Activated CD4-positive, alpha-beta T cell treated with anti-CD3 and anti-CD28 coated beads for 24 hours (primary cell): ENCODE data around the gene BRCA2.

Source experiments
- DNase-seq, 2 donors: peaks; one replicate each; pipeline ENCODE4 v3.0.0-alpha.2; 2020; ENCODE audit warnings: low read depth in 2 of 2

Gene BRCA2

DNA sequence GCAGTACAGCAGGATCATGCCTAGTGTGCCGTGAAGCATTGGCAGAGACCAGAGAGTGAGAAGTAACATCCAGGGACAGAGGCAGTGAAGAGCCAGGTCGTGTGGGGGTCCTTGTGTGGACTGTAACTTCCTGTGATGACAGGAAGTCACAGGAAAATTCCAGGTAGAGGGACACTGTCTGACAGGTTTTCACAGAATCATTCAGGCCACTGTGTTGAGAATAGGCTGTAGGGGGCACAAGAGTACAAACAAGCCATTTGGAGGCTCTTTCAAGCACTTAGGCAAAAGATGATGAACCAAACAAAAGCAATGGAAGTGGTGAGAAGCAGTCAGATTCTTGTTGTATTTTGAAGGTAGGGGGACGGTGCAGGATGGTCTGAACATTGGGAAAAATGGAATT lies 66.2 kb downstream of the BRCA2 start:
- no peak for DNase-seq

DNA sequence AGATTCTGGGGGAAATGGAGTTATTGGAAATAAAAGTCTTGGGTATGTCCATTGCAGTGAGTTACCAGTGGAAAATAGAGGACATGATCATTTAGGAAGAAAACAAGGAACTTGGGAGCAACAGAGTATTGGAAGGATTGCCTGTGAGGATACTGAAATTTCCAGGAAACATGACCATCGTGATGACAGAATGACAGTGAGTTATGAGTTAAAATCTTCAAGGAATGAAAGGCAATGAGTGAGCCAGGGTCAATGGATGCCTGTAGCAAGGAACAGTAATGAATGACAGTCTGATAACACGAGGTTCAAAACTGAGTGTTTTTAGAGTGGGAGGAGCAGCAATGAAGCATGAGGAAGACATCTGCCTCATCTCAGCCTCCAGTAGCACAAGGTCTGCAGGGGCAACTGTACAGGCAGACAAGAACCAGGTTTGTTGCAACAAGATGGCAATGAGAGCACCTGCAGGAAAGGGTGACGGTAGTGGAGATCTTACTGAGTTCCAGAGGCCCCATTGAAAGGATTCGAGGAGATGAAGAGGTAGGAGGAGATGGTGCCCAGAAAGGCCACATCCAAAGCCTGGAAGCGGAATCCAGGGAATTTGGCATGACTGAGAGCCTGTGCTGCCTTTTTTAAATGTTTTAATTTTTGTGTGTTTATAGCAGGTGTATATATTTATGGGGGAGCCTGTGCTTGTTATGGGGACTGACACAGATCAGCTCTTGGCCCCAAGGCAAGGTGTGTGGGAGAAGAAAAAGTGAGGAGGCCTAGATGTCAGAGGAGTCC lies 68.7 kb downstream of the BRCA2 start:
- DNase-seq, result no peak

GRCh38 chr13:32384702-32385101 lies 69.4 kb downstream of the BRCA2 start:
- DNase-seq, result no peak

DNA sequence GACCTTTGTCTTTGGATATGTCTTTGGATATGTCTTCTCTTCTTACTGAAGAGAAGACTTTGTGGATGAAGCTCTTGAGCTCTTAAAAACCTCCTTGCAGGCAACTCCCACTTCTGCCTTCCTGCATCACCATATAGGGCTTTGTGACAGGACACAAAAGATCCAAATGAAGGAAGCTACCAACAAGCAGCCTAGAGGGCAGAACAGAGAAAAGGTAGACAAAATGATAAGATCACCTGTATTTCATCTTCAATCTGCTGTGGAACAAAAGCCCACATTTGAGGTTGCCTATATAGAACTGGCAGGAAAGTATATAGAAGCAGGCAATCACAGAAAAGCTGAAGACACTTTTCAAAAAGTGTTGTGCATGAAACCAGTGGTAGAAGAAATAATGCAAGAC lies 70.1 kb downstream of the BRCA2 start:
- no peak for DNase-seq

- no peak for DNase-seq
These were observed 74.7 kb downstream of the BRCA2 start for GRCh38 chr13:32390048-32390447.

DNA sequence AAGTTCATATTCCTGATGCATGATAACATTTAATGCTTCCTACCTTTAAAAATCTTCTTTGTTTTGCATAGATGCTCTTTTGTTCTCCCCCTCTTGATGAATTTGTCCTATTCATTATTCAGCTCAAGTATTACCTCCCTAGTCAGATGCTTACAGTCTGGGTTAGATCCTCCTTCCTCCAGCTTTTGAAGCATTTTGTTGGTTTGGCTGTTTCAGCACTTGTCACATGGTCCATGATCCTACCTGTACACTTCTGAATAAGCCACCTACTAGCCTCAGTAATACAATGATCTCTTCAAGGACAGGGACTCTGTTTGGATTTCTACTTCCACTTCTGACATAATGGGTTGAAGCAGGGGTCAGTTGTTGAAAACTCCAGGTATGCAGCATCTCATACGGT lies 75.2 kb downstream of the BRCA2 start:
- no peak for DNase-seq

DNA sequence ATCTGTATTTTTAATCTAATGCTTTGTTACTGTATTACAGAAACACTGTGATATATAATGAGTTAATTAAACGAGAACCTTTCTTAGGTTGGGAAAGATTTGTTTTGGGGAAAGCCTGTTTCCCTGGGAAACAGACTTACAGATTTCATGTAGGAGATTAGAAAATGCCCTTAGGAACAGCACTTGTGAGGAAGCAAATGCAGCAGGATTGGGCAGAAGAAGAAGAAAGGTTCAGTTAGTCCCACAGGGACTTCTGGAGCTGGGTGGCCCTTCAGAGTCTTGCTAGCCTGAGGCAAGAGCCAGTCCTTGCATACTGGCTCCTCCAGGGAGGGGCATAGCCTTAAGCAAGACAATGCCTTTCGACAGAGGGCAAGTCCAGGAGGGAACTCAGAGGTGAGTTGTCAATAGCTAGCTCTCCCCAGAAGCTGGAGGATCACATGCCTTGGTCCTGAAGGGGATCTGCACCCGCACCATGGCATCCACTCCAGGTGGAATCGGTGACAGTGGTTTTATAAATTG lies 75.9 kb downstream of the BRCA2 start:
- no peak for DNase-seq

GRCh38 chr13:32403108-32403507 lies 87.8 kb downstream of the BRCA2 start:
- no peak for DNase-seq

- no peak for DNase-seq
These were observed 92.5 kb downstream of the BRCA2 start for GRCh38 chr13:32407854-32408253.

DNA sequence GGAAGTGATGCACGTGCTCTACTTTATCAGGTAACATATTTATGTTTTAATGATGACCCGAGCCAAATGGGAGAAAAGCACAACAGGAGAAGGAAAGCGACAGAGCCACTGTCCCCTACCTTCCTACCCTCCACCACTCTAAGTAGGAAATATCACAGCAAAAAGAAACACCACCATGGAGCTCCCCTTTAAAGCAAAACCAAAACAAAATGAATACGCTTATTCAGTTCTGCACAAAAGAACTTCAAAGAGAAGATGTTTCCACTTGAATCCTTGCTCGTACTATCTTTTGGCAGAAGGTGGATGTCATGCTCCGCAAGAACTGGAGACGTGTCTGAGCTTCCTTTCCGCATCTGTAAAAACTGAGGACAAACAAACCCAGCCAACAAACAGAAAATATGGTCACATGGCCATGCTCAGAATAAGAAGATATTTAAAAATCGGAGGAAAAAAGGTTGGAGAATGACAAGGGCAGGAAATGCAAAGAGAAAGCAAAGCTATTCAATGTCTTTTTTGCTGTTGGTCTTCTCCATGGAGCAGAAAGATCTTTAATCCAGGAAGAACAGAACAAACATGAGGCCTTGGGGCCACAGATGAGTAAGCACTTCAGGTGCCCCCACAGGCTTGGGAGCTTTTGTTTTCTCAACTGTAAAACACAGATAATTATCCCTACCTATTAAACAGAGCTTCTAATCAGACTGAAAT lies 93.1 kb downstream of the BRCA2 start:
- no peak for DNase-seq

GRCh38 chr13:32409001-32409313 lies 93.6 kb downstream of the BRCA2 start:
- no peak for DNase-seq

- DNase-seq, result no peak
These were observed 94.5 kb downstream of the BRCA2 start for GRCh38 chr13:32409561-32410421.

DNA sequence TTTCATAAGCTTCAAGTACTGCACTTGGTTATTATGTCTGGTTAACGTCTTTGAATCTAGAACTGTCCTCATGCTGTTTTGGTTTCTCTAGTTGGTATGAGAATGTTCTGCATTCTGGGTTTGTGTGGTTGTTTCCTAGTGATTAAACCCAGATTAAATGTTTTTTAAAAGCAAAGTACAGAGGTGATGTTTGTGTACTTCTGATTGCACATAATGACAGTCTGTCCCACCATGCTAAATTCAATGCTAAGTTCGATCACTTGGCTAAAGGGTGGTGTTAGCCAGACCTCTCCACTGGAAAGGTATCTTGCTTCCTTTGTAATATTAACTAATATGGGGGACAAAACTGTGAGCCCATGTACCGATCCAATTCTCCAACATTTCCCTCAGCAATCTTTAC lies 98.0 kb downstream of the BRCA2 start:
- no peak for DNase-seq

- no peak for DNase-seq
These were observed 99.3 kb downstream of the BRCA2 start for GRCh38 chr13:32414580-32414979.

- DNase-seq, result peak in 1 of 2 donors; percentile 2
These were observed 99.7 kb downstream of the BRCA2 start for GRCh38 chr13:32415019-32415418.

DNA sequence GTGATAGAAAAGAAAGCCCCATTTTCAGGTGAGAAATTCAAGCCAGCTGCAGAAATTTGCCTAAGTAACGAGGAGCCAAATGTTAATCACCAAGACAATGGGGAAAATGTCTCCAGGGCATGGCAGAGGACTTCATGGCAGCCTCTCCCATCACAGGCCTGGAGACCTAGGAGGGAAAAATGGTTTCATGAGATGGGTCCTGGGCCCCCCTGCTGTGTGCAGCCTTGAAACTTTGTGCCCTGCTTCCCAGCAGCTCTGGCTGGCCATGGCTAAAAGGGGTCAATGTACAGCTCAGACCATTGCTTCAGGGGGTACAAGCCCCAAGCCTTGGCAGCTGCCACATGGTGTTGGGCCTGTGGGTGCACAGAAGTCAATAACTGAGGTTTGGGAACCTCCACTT lies 102.7 kb downstream of the BRCA2 start:
- no peak for DNase-seq

- DNase-seq, result no peak
These were observed 104.6 kb downstream of the BRCA2 start for GRCh38 chr13:32419862-32420261.

DNA sequence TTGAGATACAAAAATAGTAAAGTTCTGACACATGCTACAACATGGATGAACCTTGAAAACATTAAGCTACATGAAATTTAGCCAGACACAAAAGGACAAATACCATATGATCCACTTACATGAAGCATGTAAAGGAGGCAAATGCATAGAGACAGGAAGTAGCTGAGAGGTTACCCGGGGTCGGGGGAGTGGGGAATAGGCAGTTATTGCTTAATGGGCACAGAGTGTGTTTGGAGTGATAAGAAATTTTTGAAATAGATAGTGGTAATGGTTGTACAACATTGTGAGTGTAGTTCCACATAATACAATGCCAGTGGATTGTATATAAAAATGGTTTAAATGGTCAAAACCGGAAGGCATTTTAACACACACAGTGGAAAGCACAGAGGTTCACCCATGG lies 108.3 kb downstream of the BRCA2 start:
- DNase-seq, result no peak

- DNase-seq, result no peak
These were observed 109.8 kb downstream of the BRCA2 start for GRCh38 chr13:32425158-32425557.

GRCh38 chr13:32426191-32426989 lies 111.1 kb downstream of the BRCA2 start:
- peak; percentile 8 to 23 for DNase-seq

DNA sequence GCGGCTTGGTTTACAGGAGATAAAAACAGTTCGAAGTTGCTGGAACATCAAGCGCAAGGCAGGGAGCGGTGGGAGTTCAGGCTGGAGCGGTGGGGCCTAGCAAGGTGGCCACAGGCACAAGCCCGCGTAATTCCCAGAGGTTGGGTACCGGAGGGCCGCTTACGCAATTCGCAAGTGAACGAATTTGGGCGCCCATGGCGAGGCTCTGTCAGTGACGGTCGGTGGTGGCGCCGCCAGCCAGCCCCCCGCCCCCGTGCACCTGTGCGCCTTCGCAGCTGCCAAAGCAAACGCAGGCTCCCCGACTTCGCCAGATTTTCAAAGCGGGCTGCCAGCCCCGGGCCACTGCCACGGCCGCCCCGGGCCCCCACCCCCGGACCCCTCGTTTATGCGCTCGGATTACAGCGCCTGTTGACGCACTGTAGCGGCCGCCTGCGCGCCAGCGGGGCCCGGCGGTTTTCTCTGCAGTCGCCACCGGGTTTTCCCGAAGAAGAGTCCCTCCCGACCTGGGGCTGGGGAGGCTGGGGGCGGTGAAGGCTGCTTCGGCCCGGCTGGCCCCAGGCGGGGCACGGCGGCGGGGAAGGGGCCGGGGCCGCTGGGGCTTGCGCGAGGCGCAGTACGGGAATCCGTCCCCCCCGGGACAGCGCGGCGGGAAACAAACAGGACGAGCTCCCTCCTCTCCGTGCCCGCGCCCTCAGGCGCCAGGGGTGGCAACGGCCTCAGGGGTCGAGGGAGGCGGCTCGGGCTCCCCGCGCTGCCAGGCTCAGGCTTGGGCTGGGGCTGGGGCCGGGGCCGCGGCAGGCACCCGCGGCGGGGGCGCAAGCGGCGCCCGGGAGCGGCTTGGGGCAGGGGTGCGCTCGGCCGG lies 111.9 kb downstream of the BRCA2 start:
- peak; percentile 26 to 35 for DNase-seq
